ENCODE measurements around the gene GRP. TPM values are rescaled to one million over a fixed set of nuclear protein-coding genes. Genes with fewer than 3 reads are reported as not detected.

GRP gene
- total RNA-seq, result not detected in 2 replicates

GRCh38 chr18:59219672-59220163 lies at the start of gene GRP:
TSS of gene GRP (plus strand) at chr18:59220158. CDS start at chr18:59220266, 108 bp downstream.

GRCh38 chr18:59272891-59273758 lies 53.2 kb downstream of the GRP start, which contains the start of gene RAX:
TSS of gene RAX (minus strand) at chr18:59273454. CDS start at chr18:59273206, 248 bp downstream.

Other genes with a start within 250 kb of the GRP start
- 22.0 and 26.0 TPM in 2 replicates for gene SEC11C, start 80.3 kb upstream of the GRP start, total RNA-seq
- gene RAX, start 53.3 kb downstream of the GRP start, total RNA-seq, result not detected in 2 replicates
- gene CPLX4, start 98.5 kb downstream of the GRP start, total RNA-seq, result not detected in 2 replicates
- 160 and 237 TPM in 2 replicates for gene LMAN1, start 139.1 kb downstream of the GRP start, total RNA-seq

Measured in epithelial cell of umbilical artery (primary cell).